Type B pancreatic cell (in vitro differentiated cells): ENCODE measurements around the gene SACM1L. TPM values are rescaled to one million over a fixed set of nuclear protein-coding genes. Genes with fewer than 3 reads are reported as not detected.

Experiments used
- DNase-seq: peaks from one replicate; pipeline ENCODE4 v3.0.0; 2021; ENCODE audit warnings: mixed read lengths; ENCODE audit not compliant: unreplicated experiment; ENCODE audit errors: extremely low spot score
- H3K27ac Mint-ChIP-seq: 2 replicates; pipeline ENCODE4 v1.8.0; 2021; ENCODE audit warnings: mild to moderate bottlenecking, mixed read lengths
- H3K27me3 Mint-ChIP-seq: 2 replicates; pipeline ENCODE4 v1.8.0; 2021; ENCODE audit warnings: mixed read lengths
- H3K36me3 Mint-ChIP-seq: 2 replicates; pipeline ENCODE4 v1.8.0; 2021; ENCODE audit warnings: mixed read lengths
- H3K4me1 Mint-ChIP-seq: one replicate; pipeline ENCODE4 v1.8.0; 2021; ENCODE audit warnings: mixed read lengths; ENCODE audit not compliant: unreplicated experiment
- H3K4me3 Mint-ChIP-seq: 2 replicates; pipeline ENCODE4 v1.8.0; 2021; ENCODE audit warnings: mild to moderate bottlenecking, mixed read lengths
- H3K9me3 Mint-ChIP-seq: 2 replicates; pipeline ENCODE4 v1.8.0; 2021; ENCODE audit warnings: mixed read lengths
- total RNA-seq: library from RNA; stranded (reverse); gene quantifications from 2 replicates; pipeline ENCODE4 v1.2.1, GENCODE V29; 2021; ENCODE audit warnings: low replicate concordance
- TF ChIP-seq, protein P1 (sequence below): fragments of 200-600 bp; sonication (generic); conservative IDR thresholded peaks from 2 replicates; pipeline ENCODE4 v1.5.0; 2021; ENCODE audit warnings: antibody characterized with exemption, mild to moderate bottlenecking

The SACM1L gene
- total RNA-seq, 1 donor from 2014 or later: 51.6 TPM

DNA sequence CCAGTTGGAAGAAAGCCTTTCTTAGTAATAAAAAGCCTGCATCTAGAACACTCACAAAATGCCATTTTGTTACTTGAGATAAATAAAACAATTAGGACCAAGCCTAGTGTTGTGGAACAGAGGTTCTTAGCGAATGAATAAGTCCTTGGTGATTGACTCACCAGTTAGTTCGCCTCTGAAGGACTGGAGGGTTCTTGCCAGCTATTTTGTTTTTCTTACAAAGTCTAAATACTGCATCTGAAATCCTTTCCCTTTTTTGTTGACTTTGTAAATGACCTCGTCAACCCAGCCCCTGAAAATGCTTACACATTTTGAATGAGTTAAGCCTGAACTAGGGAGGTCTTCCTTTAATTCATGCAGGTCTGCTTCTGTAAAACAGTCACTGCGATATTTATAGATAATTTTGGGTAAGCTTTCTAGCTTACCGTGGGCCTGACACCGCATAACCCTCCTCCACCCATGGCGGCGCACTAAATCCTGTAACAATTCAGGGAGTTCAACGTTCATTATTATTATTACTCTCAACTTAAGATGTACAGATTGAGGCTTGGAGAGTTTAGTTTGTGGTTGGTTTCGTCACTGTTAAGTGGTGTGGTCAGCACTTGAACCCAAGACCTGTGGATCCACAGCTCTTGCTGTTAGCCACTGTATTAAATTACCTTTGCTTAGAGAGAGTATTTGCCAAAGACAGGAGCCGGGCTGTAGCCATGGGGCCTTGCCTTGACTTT is 45.0 kb upstream of the SACM1L start:
- peak overlapping the region; percentile 22 for H3K27ac Mint-ChIP-seq
- H3K4me3 Mint-ChIP-seq: no peak overlapping the region

DNA sequence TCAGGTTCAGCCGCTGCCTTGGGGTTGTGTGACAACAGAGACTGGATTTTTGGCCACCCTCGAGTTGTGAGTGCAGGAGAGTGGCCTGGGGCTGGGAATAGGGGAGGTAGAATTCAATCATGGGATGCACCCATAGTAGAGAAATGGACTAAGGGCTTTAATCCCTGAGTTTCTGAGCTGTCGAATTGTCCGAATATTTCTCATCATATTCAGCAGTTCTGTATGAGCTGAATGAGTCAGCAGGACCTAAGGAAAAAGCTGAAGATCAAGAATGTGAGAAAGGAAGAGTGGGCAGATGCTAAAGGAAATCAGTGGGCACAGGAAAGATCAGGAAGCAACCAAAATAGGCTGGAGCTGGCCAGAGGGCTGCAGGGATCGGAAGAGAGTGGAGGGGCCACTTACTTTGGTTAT is 44.4 kb upstream of the SACM1L start:
- Mint-ChIP-seq H3K27me3 (no peaks in the 10 kb centered on the region), H3K9me3 (no peaks in the 10 kb centered on the region), H3K36me3 (peaks cover 14% of the 10 kb centered on the region), H3K27ac (peak overlapping the region; percentile 22), H3K4me1 (peaks cover 35% of the 10 kb centered on the region), H3K4me3 (no peak overlapping the region)
- DNase-seq: no peak
- TF ChIP-seq, protein P1, sequence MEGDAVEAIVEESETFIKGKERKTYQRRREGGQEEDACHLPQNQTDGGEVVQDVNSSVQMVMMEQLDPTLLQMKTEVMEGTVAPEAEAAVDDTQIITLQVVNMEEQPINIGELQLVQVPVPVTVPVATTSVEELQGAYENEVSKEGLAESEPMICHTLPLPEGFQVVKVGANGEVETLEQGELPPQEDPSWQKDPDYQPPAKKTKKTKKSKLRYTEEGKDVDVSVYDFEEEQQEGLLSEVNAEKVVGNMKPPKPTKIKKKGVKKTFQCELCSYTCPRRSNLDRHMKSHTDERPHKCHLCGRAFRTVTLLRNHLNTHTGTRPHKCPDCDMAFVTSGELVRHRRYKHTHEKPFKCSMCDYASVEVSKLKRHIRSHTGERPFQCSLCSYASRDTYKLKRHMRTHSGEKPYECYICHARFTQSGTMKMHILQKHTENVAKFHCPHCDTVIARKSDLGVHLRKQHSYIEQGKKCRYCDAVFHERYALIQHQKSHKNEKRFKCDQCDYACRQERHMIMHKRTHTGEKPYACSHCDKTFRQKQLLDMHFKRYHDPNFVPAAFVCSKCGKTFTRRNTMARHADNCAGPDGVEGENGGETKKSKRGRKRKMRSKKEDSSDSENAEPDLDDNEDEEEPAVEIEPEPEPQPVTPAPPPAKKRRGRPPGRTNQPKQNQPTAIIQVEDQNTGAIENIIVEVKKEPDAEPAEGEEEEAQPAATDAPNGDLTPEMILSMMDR: no peak

More for the DNA sequence above, 45.0 kb upstream of the SACM1L start:
- DNase-seq: no peak
- Mint-ChIP-seq H3K9me3 (no peaks in the 10 kb centered on the region), H3K4me1 (peaks cover 35% of the 10 kb centered on the region), H3K36me3 (peaks cover 13% of the 10 kb centered on the region), H3K27me3 (no peaks in the 10 kb centered on the region)
- TF ChIP-seq, protein P1: no peak

DNA sequence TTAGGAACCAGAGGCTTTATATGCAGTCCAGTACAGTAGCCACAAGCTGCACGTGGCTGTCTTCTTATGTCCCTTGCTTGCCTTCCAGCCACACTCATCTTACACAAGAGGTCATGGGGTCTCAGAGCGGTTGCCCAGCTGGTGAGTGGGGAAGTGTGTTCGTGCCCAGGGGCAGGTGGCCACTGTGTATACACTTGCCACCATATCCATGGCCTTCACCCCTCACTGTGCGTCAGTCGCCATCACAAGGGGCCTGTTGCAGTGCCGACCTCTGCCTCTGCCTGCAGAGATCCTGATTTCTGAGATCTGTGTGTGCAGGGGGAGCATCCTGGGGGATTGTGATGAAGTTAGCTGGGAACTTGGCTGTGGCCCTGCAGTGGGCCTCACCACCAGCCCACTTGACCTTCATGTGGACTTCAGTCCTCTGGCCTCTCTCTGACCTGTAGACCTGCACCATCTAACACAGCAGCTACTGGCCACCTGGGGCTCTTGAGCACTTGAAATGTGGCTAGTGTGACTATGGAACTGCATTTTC is 43.1 kb upstream of the SACM1L start:
- Mint-ChIP-seq H3K27ac (peak overlapping the region; percentile 39), H3K36me3 (peaks cover 12% of the 10 kb centered on the region), H3K27me3 (no peaks in the 10 kb centered on the region), H3K9me3 (no peaks in the 10 kb centered on the region), H3K4me3 (no peak overlapping the region), H3K4me1 (peaks cover 29% of the 10 kb centered on the region)
- TF ChIP-seq, protein P1: no peak
- DNase-seq: no peak

DNA sequence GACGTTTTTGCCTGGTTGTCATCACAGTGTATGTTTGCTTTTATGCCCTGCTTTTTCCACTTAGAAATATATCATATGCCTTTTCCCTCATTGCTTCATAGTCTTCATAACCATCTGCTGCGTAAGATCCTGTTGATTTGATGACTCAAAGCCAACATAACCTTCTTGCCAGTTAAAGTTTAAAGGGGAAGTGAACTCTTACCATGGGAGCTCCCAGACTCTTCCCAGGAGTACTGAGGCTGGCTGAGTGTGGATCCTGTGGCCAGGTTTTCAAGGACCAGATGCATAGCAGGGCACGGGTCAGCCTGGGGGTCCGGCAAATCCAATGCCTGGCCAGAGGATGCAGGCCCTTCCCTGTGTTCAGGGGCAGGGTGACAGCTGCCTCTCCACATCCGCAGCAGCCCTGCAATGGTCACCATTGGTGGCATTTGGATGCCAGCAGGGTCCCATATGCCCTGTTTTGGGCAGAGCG is 42.0 kb upstream of the SACM1L start:
- TF ChIP-seq, protein P1: no peak
- peaks cover 12% of the 10 kb centered on the region for H3K36me3 Mint-ChIP-seq
- H3K4me3 Mint-ChIP-seq: no peak overlapping the region
- H3K9me3 Mint-ChIP-seq: no peaks in the 10 kb centered on the region
- H3K27me3 Mint-ChIP-seq: no peaks in the 10 kb centered on the region
- no peak overlapping the region for H3K27ac Mint-ChIP-seq
- H3K4me1 Mint-ChIP-seq: peaks cover 24% of the 10 kb centered on the region
- DNase-seq: no peak

DNA sequence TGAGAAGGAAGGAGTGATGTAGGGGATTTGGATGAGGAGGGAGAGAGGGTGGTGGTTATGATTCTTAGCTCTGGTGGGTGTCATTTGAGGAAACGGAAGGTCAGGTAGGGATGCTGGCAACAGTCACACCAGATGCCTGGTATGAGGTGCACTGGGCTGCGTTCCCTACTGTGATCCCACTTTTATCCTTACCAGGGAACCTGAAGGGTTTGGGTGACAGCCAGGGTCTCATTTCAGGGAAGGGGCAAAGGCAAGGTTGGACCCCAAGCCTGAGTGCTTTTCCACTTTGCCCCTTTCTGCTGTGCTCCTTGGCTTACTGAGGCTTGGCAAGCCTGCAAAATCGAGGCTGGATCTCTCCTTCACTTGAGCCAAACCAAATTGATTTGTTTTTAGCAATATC is 36.0 kb upstream of the SACM1L start:
- no peaks in the 10 kb centered on the region for H3K27me3 Mint-ChIP-seq
- DNase-seq: no peak
- H3K4me3 Mint-ChIP-seq: no peak overlapping the region
- no peaks in the 10 kb centered on the region for H3K9me3 Mint-ChIP-seq
- peaks cover 6% of the 10 kb centered on the region for H3K36me3 Mint-ChIP-seq
- TF ChIP-seq, protein P1: no peak
- H3K4me1 Mint-ChIP-seq: peaks cover 4% of the 10 kb centered on the region
- peak overlapping the region; percentile 13 for H3K27ac Mint-ChIP-seq
